ENCODE measurements around the gene RASGRF1. TPM values are rescaled to one million over a fixed set of nuclear protein-coding genes. Genes with fewer than 3 reads are reported as not detected.

The RASGRF1 gene
- polyA plus RNA-seq, 1 donor (not counting 4 experiments of a cell fraction or from before 2014, with no cell fraction given), result 0.08 TPM

- no peak overlapping the region for H2AFZ ChIP-seq (ENCODE audit: control insufficient read depth, low read length)
- no peak overlapping the region for H3K4me3 ChIP-seq (ENCODE audit: control insufficient read depth in 2 of 3, extremely low read depth in 1 of 3, insufficient read depth in 2 of 3, low read depth in 1 of 3, low read length in 3 of 3)
- dilution Hi-C loops (cut with MboI; ENCODE audit: extremely low pct_ligation_motif_present, low sequenced_read_pairs), result no loop called here
- no peaks in the 10 kb centered on the region for H4K20me1 ChIP-seq (ENCODE audit: control insufficient read depth, extremely low read depth, insufficient read depth, low read length)
- FAIRE-seq, result no peak
- no peaks in the 10 kb centered on the region for H3K27me3 ChIP-seq (ENCODE audit: control insufficient read depth, extremely low read depth, insufficient read depth, low read length)
- no peaks in the 10 kb centered on the region for H3K79me2 ChIP-seq (ENCODE audit: control insufficient read depth, insufficient read depth, low read length)
- H3K4me1 ChIP-seq (ENCODE audit: control insufficient read depth, extremely low read depth, insufficient read depth, low read length), result peaks cover 8% of the 10 kb centered on the region
- DNase-seq (ENCODE audit: low read depth, low spot score), result no peak
- no peak overlapping the region for H3K4me2 ChIP-seq (ENCODE audit: control insufficient read depth, extremely low read depth, insufficient read depth, low read depth, low read length)
- no peaks in the 10 kb centered on the region for H3K9me3 ChIP-seq (ENCODE audit: control insufficient read depth, low read depth, low read length)
- no peak for TF ChIP-seq EZH2 (IDR thresholded peaks at IDR 0.05; ENCODE audit: low read length)
- TF ChIP-seq, protein P1, sequence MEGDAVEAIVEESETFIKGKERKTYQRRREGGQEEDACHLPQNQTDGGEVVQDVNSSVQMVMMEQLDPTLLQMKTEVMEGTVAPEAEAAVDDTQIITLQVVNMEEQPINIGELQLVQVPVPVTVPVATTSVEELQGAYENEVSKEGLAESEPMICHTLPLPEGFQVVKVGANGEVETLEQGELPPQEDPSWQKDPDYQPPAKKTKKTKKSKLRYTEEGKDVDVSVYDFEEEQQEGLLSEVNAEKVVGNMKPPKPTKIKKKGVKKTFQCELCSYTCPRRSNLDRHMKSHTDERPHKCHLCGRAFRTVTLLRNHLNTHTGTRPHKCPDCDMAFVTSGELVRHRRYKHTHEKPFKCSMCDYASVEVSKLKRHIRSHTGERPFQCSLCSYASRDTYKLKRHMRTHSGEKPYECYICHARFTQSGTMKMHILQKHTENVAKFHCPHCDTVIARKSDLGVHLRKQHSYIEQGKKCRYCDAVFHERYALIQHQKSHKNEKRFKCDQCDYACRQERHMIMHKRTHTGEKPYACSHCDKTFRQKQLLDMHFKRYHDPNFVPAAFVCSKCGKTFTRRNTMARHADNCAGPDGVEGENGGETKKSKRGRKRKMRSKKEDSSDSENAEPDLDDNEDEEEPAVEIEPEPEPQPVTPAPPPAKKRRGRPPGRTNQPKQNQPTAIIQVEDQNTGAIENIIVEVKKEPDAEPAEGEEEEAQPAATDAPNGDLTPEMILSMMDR (optimal IDR thresholded peaks at IDR 0.05 in 1 of 3, IDR thresholded peaks at IDR 0.05 in 1 of 3, conservative IDR thresholded peaks at IDR 0.05 in 1 of 3; ENCODE audit: extremely low read depth in 1 of 3, insufficient read depth in 2 of 3, low read length in 3 of 3), result no peak
- no peaks in the 10 kb centered on the region for H3K36me3 ChIP-seq (ENCODE audit: control insufficient read depth in 2 of 2, extremely low read depth in 1 of 2, insufficient read depth in 2 of 2, low read length in 2 of 2)
- no peaks in the 10 kb centered on the region for H3K9me1 ChIP-seq (ENCODE audit: control insufficient read depth, extremely low read depth, insufficient read depth, low read length)
- H3K27ac ChIP-seq (ENCODE audit: control insufficient read depth, insufficient read depth, low read length), result no peak overlapping the region
- H3K9ac ChIP-seq (ENCODE audit: control insufficient read depth, extremely low read depth, insufficient read depth, low read length), result no peak overlapping the region
These were observed 92.1 kb downstream of the RASGRF1 start for GRCh38 chr15:78998526-78998925.

- FAIRE-seq (no peak), DNase-seq (ENCODE audit: low read depth, low spot score) (no peak)
- H3K36me3 ChIP-seq (ENCODE audit: control insufficient read depth in 2 of 2, extremely low read depth in 1 of 2, insufficient read depth in 2 of 2, low read length in 2 of 2), result no peaks in the 10 kb centered on the region
- H3K9me1 ChIP-seq (ENCODE audit: control insufficient read depth, extremely low read depth, insufficient read depth, low read length), result no peaks in the 10 kb centered on the region
- H3K27me3 ChIP-seq (ENCODE audit: control insufficient read depth, extremely low read depth, insufficient read depth, low read length), result no peaks in the 10 kb centered on the region
- peaks cover 5% of the 10 kb centered on the region for H3K4me1 ChIP-seq (ENCODE audit: control insufficient read depth, extremely low read depth, insufficient read depth, low read length)
- no peak overlapping the region for H3K4me3 ChIP-seq (ENCODE audit: control insufficient read depth in 2 of 3, extremely low read depth in 1 of 3, insufficient read depth in 2 of 3, low read depth in 1 of 3, low read length in 3 of 3)
- H4K20me1 ChIP-seq (ENCODE audit: control insufficient read depth, extremely low read depth, insufficient read depth, low read length), result no peaks in the 10 kb centered on the region
- no peak overlapping the region for H3K9ac ChIP-seq (ENCODE audit: control insufficient read depth, extremely low read depth, insufficient read depth, low read length)
- dilution Hi-C loops (cut with MboI; ENCODE audit: extremely low pct_ligation_motif_present, low sequenced_read_pairs), result no loop called here
- no peak for TF ChIP-seq EZH2 (IDR thresholded peaks at IDR 0.05; ENCODE audit: low read length)
- TF ChIP-seq, protein P1 (optimal IDR thresholded peaks at IDR 0.05 in 1 of 3, IDR thresholded peaks at IDR 0.05 in 1 of 3, conservative IDR thresholded peaks at IDR 0.05 in 1 of 3; ENCODE audit: extremely low read depth in 1 of 3, insufficient read depth in 2 of 3, low read length in 3 of 3), result no peak
- no peak overlapping the region for H3K4me2 ChIP-seq (ENCODE audit: control insufficient read depth, extremely low read depth, insufficient read depth, low read depth, low read length)
- H3K27ac ChIP-seq (ENCODE audit: control insufficient read depth, insufficient read depth, low read length), result no peak overlapping the region
- no peak overlapping the region for H2AFZ ChIP-seq (ENCODE audit: control insufficient read depth, low read length)
- no peaks in the 10 kb centered on the region for H3K9me3 ChIP-seq (ENCODE audit: control insufficient read depth, low read depth, low read length)
- no peaks in the 10 kb centered on the region for H3K79me2 ChIP-seq (ENCODE audit: control insufficient read depth, insufficient read depth, low read length)
These were observed 92.5 kb downstream of the RASGRF1 start for GRCh38 chr15:78997981-78998499.
